Measurements from ENCODE around the gene TNIP1. TPM values are rescaled to one million over a fixed set of nuclear protein-coding genes. Genes with fewer than 3 reads are reported as not detected.

The TNIP1 gene
- total RNA-seq, 1 donor from 2014 or later: 512 TPM

DNA sequence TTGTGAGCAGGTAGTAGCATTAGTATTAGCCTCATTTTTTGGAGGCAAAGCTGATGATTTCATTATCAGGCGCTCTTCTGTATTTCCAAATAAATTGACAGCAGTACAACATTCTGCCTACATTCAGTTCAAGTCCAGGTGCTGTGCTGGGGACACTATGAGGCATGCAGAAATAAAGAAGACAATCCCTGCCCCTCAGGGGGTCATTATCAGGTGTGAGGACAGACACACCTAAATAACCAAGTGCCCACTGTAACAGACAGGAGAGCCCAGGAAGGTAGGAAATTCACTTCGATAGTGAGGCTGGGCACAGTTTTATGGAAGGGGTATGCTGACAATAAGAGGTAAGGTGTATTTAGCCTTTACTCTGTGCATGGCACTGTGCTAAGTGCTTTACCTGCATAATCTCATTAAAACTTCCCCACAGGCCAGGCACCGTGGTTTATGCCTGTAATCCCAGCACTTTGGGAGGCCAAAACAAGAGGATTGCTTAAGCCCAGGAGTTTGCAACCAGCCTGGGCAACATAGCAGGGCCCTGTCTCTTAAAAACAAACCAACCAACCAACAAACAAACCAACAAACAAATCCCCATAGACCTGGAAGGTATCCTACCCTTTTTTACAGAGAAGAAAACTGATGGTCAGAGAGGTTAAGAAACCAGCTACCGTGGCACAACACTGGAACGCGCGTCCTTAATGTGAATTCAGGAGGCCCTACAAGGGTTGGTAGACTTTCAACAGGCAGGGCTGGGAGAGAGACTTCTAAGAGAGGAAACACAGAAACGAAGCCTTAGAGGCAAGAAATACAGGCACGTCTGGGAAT lies 77.9 kb downstream of the TNIP1 start:
- Mint-ChIP-seq H3K27ac (no peak overlapping the region), H3K4me1 (no peaks in the 10 kb centered on the region), H3K27me3 (peaks cover 3% of the 10 kb centered on the region), H3K4me3 (no peak overlapping the region), H3K9me3 (no peaks in the 10 kb centered on the region), H3K36me3 (ENCODE audit: low read depth) (no peaks in the 10 kb centered on the region)
- ChIA-PET CTCF (interaction anchor here (0.9 to 1.2 kb wide), 3 partner anchors 113 to 162 kb away, joined by 4 to 5 read pairs (median 4); no protein-coding TSS in a partner anchor), POLR2A (no interaction called here)
- ATAC-seq (ENCODE audit: low read depth) (no peak), DNase-seq (no peak)
- TF ChIP-seq, protein P1, sequence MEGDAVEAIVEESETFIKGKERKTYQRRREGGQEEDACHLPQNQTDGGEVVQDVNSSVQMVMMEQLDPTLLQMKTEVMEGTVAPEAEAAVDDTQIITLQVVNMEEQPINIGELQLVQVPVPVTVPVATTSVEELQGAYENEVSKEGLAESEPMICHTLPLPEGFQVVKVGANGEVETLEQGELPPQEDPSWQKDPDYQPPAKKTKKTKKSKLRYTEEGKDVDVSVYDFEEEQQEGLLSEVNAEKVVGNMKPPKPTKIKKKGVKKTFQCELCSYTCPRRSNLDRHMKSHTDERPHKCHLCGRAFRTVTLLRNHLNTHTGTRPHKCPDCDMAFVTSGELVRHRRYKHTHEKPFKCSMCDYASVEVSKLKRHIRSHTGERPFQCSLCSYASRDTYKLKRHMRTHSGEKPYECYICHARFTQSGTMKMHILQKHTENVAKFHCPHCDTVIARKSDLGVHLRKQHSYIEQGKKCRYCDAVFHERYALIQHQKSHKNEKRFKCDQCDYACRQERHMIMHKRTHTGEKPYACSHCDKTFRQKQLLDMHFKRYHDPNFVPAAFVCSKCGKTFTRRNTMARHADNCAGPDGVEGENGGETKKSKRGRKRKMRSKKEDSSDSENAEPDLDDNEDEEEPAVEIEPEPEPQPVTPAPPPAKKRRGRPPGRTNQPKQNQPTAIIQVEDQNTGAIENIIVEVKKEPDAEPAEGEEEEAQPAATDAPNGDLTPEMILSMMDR (IDR thresholded peaks at IDR 0.05): no peak
- intact Hi-C loops (cut with micrococcal nuclease): loop anchor here (1.0 to 10.0 kb wide), 3 partner anchors 112 to 502 kb away; no protein-coding TSS in a partner anchor

DNA sequence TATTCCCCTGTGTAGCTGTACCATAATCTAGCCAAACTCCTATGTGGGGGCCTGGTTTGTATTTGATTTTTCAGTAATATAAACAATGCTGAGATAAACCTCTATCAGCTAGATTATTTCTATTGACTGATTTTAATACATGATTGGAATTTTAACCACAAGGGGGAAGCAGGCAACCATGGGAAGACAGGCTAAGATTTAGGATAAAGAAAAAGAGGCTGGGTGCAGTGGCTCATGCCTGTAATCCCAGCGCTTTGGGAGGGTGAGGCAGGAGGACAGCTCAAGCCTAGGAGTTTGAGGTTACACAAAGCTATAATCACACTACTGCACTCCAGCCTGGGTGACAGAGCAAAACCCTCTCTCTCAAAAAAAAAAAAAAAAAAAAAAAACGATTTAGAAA lies 78.6 kb downstream of the TNIP1 start:
- H3K36me3 Mint-ChIP-seq (ENCODE audit: low read depth): no peaks in the 10 kb centered on the region
- intact Hi-C loops (cut with micrococcal nuclease): loop anchor here (1.0 to 10.0 kb wide), 3 partner anchors 113 to 503 kb away; no protein-coding TSS in a partner anchor
- no peak overlapping the region for H3K27ac Mint-ChIP-seq
- ChIA-PET POLR2A (no interaction called here), CTCF (interaction anchor here (0.9 to 1.2 kb wide), 3 partner anchors 113 to 163 kb away, joined by 4 to 5 read pairs (median 4); no protein-coding TSS in a partner anchor)
- no peaks in the 10 kb centered on the region for H3K4me1 Mint-ChIP-seq
- H3K27me3 Mint-ChIP-seq: peaks cover 3% of the 10 kb centered on the region
- no peak overlapping the region for H3K4me3 Mint-ChIP-seq
- TF ChIP-seq, protein P1 (IDR thresholded peaks at IDR 0.05): no peak
- H3K9me3 Mint-ChIP-seq: no peaks in the 10 kb centered on the region
- no peak for ATAC-seq (ENCODE audit: low read depth)
- no peak for DNase-seq

DNA sequence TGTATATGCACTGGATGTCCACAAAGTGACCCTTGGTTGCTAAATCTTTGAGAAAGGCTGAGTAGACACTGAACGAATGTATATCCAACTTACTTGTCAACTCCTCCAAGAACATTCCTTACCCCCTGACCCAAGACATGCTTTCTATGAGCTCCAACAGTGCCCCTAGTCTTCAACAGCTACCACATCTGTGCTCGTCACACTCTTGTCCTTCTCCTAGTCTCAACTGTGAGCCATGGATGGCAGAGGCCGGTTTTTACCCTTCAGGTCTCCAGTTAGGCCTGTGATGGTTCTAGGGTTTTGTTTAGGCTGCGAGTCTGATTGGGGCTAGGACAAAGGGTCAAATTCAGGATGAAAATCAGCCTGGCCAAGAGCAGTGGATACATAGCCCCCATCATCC lies 79.4 kb downstream of the TNIP1 start:
- DNase-seq (no peak), ATAC-seq (ENCODE audit: low read depth) (no peak)
- Mint-ChIP-seq H3K9me3 (no peaks in the 10 kb centered on the region), H3K27me3 (peaks cover 3% of the 10 kb centered on the region), H3K36me3 (ENCODE audit: low read depth) (no peaks in the 10 kb centered on the region), H3K4me1 (no peaks in the 10 kb centered on the region), H3K4me3 (no peak overlapping the region), H3K27ac (no peak overlapping the region)
- ChIA-PET CTCF (interaction anchor here (0.7 kb wide), 1 partner anchor 114 kb away, joined by 3 read pairs; no protein-coding TSS in a partner anchor), POLR2A (no interaction called here)
- intact Hi-C loops (cut with micrococcal nuclease): loop anchor here (10.0 kb wide), 1 partner anchor 503 kb away; no protein-coding TSS in a partner anchor
- TF ChIP-seq, protein P1 (IDR thresholded peaks at IDR 0.05): no peak

DNA sequence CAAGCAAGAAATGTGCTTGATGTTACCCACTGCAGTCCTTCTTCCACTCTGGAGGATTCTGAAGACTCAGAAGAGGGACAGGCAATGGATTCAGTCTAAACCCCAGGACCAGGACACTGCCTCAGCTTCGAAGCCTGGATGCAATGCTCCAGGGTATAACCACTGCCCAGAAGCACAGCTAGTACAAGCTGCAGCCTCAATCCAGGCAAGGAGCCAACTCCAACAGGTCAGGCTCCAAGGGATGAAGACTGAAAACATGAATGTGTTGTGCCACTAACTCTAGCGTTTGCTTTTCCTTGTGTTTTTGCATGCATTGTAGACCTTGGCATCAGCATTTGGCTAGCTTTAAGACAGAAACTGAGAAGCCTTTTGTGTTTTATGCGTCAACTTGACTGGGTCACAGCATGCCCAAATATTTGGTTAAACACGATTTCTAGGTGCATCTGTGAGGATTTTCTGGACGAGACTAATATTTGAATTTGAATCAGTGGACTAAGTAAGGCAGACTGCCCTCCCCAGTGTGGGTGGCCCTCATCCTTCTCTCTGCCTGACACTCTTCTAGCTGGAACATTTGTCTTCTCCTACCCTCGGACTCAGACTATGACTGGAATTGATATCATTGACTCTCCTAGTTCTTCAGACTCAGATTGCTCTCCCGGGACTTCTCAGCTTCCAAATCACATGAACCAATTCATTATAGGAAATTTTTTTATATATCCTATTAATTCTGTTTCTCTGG lies 81.0 kb downstream of the TNIP1 start:
- ATAC-seq (ENCODE audit: low read depth) (no peak), DNase-seq (no peak)
- H3K9me3 Mint-ChIP-seq: no peaks in the 10 kb centered on the region
- H3K27me3 Mint-ChIP-seq: peaks cover 3% of the 10 kb centered on the region
- ChIA-PET CTCF (no interaction called here), POLR2A (no interaction called here)
- no peak overlapping the region for H3K4me3 Mint-ChIP-seq
- no peaks in the 10 kb centered on the region for H3K36me3 Mint-ChIP-seq (ENCODE audit: low read depth)
- no peaks in the 10 kb centered on the region for H3K4me1 Mint-ChIP-seq
- TF ChIP-seq, protein P1 (IDR thresholded peaks at IDR 0.05): no peak
- intact Hi-C loops (cut with micrococcal nuclease): loop anchor here (10.0 kb wide), 1 partner anchor 505 kb away; no protein-coding TSS in a partner anchor
- H3K27ac Mint-ChIP-seq: no peak overlapping the region
